ENCODE results near the gene GALNT16. TPM values are rescaled to one million over a fixed set of nuclear protein-coding genes. Genes with fewer than 3 reads are reported as not detected.

Gene GALNT16
- total RNA-seq, 4 donors from 2014 or later: 3.7 to 16.2 (median 6.7) TPM

- Histone ChIP-seq H3K27ac (no peak overlapping the region), H3K9me3 (no peaks in the 10 kb centered on the region), H3K4me3 (no peak overlapping the region), H3K27me3 (no peaks in the 10 kb centered on the region), H3K4me1 (peaks cover 0 to 27% (median 0%) of the 10 kb centered on the region in 3 donors), H3K36me3 (no peaks in the 10 kb centered on the region)
- no peak for TF ChIP-seq CTCF (IDR thresholded peaks at IDR 0.05)
- 79 to 82% methylated on average over 3 of the region's 5 CpGs for WGBS, 2 donors (ENCODE audit: low coverage in 1 of 2)
- no peak for ATAC-seq
These were observed 10.4 kb upstream of the GALNT16 start for GRCh38 chr14:69249603-69250002.

- Histone ChIP-seq H3K4me3 (no peak overlapping the region), H3K36me3 (no peaks in the 10 kb centered on the region), H3K27me3 (peaks cover 6% of the 10 kb centered on the region), H3K4me1 (peaks cover 0 to 17% (median 0%) of the 10 kb centered on the region in 3 donors), H3K9me3 (no peaks in the 10 kb centered on the region), H3K27ac (no peak overlapping the region)
- 67% methylated on average over 1 of the region's 3 CpGs; no CpG with 5 or more reads in 1 of the 2 donors for WGBS, 2 donors (ENCODE audit: low coverage in 1 of 2)
- no peak for ATAC-seq
- TF ChIP-seq POLR2A (IDR thresholded peaks at IDR 0.05): no peak
- no peak for TF ChIP-seq CTCF (IDR thresholded peaks at IDR 0.05)
- TF ChIP-seq POLR2AphosphoS5 (IDR thresholded peaks at IDR 0.05): no peak
- TF ChIP-seq EP300 (IDR thresholded peaks at IDR 0.05): no peak
These were observed 7.1 kb upstream of the GALNT16 start for GRCh38 chr14:69252851-69253250.

GRCh38 chr14:69259168-69259526, 811 bp upstream of the GALNT16 start:
- H3K27ac ChIP-seq: peak overlapping the region in 1 of 4 donors; percentile 76
- TF ChIP-seq EP300 (IDR thresholded peaks at IDR 0.05): no peak
- no peak for TF ChIP-seq POLR2A (IDR thresholded peaks at IDR 0.05)
- no peak for TF ChIP-seq POLR2AphosphoS5 (IDR thresholded peaks at IDR 0.05)
- TF ChIP-seq CTCF (IDR thresholded peaks at IDR 0.05): no peak
- WGBS, 2 donors (ENCODE audit: low coverage in 1 of 2): 38 to 47% methylated on average over 4 to 8 of the region's 14 CpGs

GRCh38 chr14:69260190-69260860, 367 bp downstream of the GALNT16 start:
- WGBS, 2 donors (ENCODE audit: low coverage in 1 of 2): 0% methylated on average over 2 of the region's 78 CpGs; no CpG with 5 or more reads in 1 of the 2 donors
- H3K4me1 ChIP-seq: peaks cover 0 to 45% (median 22%) of the 10 kb centered on the region in 3 donors

More at GRCh38 chr14:69259168-69259526, 811 bp upstream of the GALNT16 start:
- Histone ChIP-seq H3K9me3 (no peaks in the 10 kb centered on the region), H3K27me3 (peaks cover 59% of the 10 kb centered on the region), H3K4me3 (peak overlapping the region; percentile 48 to 71), H3K4me1 (peaks cover 0 to 45% (median 22%) of the 10 kb centered on the region in 3 donors), H3K36me3 (no peaks in the 10 kb centered on the region)
- no peak for ATAC-seq

DNA sequence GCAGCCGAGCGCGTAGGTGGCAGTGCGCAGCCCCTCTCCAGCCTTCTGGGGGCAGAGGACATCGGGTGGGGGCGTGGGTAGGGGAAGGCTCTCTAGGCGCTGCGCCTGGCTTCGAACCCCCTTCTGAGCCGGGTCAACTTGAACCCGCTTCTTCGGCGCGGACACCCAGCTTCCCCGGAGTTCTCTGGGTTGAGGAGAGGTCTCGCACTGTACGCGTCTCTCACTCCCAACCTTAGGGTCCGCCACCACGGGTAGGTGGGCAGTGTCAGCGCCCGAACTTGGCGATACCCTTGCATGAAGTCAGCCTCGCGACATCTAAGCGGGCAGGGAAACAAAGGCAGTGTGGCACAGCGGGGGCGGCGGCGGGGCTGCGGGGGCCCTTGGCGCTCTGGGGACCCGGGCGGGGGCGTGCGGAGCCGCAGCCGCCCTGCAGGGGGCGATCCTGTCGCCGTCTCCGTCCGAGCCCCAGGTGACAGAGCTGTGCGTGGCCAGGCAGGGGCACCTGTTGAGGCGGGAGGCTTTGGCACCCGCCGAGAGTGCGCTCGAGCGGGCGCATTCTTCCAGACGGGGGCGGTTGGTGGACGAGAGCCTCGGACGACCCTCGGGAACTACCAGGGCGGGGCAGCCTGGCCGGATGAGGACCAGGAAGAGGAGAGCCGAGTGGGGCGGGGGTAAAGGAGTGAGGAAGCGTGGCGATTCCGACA, 1.1 kb downstream of the GALNT16 start:
- H3K27me3 ChIP-seq: peaks cover 59% of the 10 kb centered on the region
- peak; percentile 26 for ATAC-seq
- WGBS, 2 donors (ENCODE audit: low coverage in 1 of 2): 0 to 3% methylated on average over 1 to 5 of the region's 64 CpGs
- no peaks in the 10 kb centered on the region for H3K36me3 ChIP-seq
- H3K9me3 ChIP-seq: no peaks in the 10 kb centered on the region
- TF ChIP-seq CTCF (IDR thresholded peaks at IDR 0.05) (peak in 3 of 4 experiments; percentile 53 to 85 (median 55)), EP300 (IDR thresholded peaks at IDR 0.05) (no peak)
- H3K27ac ChIP-seq: peak overlapping the region in 3 of 4 donors; percentile 45 to 76 (median 71)
- H3K4me3 ChIP-seq: peak overlapping the region; percentile 48 to 71
- peaks cover 0 to 45% (median 22%) of the 10 kb centered on the region in 3 donors for H3K4me1 ChIP-seq

More at GRCh38 chr14:69260190-69260860, 367 bp downstream of the GALNT16 start:
- Histone ChIP-seq H3K9me3 (no peaks in the 10 kb centered on the region), H3K36me3 (no peaks in the 10 kb centered on the region), H3K4me3 (peak overlapping the region; percentile 48 to 71), H3K27ac (peak overlapping the region in 3 of 4 donors; percentile 45 to 76 (median 71)), H3K27me3 (peaks cover 59% of the 10 kb centered on the region)
- no peak for TF ChIP-seq POLR2A (IDR thresholded peaks at IDR 0.05)
- TF ChIP-seq EP300 (IDR thresholded peaks at IDR 0.05): no peak
- TF ChIP-seq POLR2AphosphoS5 (IDR thresholded peaks at IDR 0.05): no peak
- no peak for ATAC-seq
